SK-N-SH treated with all-trans-retinoic acid at 6 μM for 48 hours (cell line): Measurements from ENCODE around the gene KRT17.

Experiments
- PATZ1 ChIP-seq: fragments of 250-450 bp; sonication (Bioruptor Pico); IDR thresholded peaks from 2 replicates; pipeline ENCODE4 v1.8.0; 2020; ENCODE audit warnings: mild to moderate bottlenecking, moderate library complexity, borderline replicate concordance
- TCF4 ChIP-seq: fragments of 250-450 bp; sonication (Bioruptor Pico); IDR thresholded peaks from 2 replicates; pipeline ENCODE4 v1.8.0; 2021; ENCODE audit warnings: mild to moderate bottlenecking, moderate library complexity, borderline replicate concordance
- ZC3H10 ChIP-seq: fragments of 250-450 bp; sonication (Bioruptor Pico); IDR thresholded peaks from 2 replicates; pipeline ENCODE4 v1.5.1; 2021; ENCODE audit warnings: mild to moderate bottlenecking, moderate library complexity
- ZNF565 ChIP-seq: fragments of 450-650 bp; formaldehyde crosslinking; conservative IDR thresholded peaks from 2 replicates; pipeline ENCODE4 v1.5.0; 2020; ENCODE audit warnings: low read depth, mild to moderate bottlenecking, moderate library complexity
- ZNF8 ChIP-seq: fragments of 450-650 bp; formaldehyde crosslinking; IDR thresholded peaks from 2 replicates; pipeline ENCODE4 v1.5.0; 2020; ENCODE audit warnings: mild to moderate bottlenecking, moderate library complexity
- TF ChIP-seq, protein P1 (sequence below): fragments of 250-450 bp; sonication (Bioruptor Pico); IDR thresholded peaks from 2 replicates; pipeline ENCODE4 v1.8.0; 2021; ENCODE audit warnings: low read depth, mild to moderate bottlenecking, moderate library complexity, borderline replicate concordance

DNA sequence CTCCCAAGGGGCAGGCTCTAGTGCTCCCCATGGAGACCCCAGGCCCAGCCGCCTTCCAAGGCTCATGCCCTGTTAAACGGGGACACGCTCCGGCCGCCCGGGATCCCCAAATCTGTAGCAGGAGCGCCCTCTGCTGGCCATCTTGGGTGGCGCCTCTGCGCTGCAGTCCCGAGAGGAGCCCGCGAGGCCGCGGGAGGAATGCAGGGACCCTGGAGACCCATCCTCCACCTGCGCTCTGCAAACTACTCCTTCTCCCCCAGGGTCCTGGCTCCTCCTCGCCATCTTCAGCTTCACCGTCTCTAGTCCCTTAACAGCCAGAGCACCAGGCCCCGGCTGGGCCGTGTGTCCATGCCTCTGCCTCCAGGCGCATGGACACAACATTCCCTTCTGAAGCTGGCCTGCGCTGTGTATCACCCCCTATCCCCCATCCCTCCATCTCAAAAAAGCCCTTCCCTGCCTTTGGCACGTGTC is 23.6 kb upstream of the KRT17 start:
- TF ChIP-seq TCF4 (CRISPR knock-in tag) (no peak), ZNF565 (CRISPR knock-in tag) (no peak), ZNF8 (CRISPR knock-in tag) (no peak), ZC3H10 (no peak), PATZ1 (CRISPR knock-in tag) (no peak)
- TF ChIP-seq, protein P1, sequence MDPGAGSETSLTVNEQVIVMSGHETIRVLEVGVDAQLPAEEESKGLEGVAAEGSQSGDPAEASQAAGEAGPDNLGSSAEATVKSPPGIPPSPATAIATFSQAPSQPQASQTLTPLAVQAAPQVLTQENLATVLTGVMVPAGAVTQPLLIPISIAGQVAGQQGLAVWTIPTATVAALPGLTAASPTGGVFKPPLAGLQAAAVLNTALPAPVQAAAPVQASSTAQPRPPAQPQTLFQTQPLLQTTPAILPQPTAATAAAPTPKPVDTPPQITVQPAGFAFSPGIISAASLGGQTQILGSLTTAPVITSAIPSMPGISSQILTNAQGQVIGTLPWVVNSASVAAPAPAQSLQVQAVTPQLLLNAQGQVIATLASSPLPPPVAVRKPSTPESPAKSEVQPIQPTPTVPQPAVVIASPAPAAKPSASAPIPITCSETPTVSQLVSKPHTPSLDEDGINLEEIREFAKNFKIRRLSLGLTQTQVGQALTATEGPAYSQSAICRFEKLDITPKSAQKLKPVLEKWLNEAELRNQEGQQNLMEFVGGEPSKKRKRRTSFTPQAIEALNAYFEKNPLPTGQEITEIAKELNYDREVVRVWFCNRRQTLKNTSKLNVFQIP (CRISPR knock-in tag) = no peak
